ENCODE measurements around the gene DDX24. TPM values are rescaled to one million over a fixed set of nuclear protein-coding genes. Genes with fewer than 3 reads are reported as not detected.

DDX24 gene
- total RNA-seq, 2 donors from 2014 or later, result 110 to 142 TPM

GRCh38 chr14:94120667-94121340 lies 39.8 kb upstream of the DDX24 start:
- no peak for DNase-seq
- Histone ChIP-seq H3K36me3 (no peaks in the 10 kb centered on the region), H3K4me1 (no peaks in the 10 kb centered on the region), H3K27ac (no peak overlapping the region), H3K4me3 (no peak overlapping the region), H3K27me3 (no peaks in the 10 kb centered on the region), H3K9ac (ENCODE audit: low read depth in 2 of 2, low read length in 2 of 2) (no peak overlapping the region), H3K9me3 (no peaks in the 10 kb centered on the region)
- intact Hi-C loops (cut with DNase I), result loop anchor here (10.0 kb wide), 1 partner anchor 176 kb away; no protein-coding TSS in a partner anchor
- no peak for TF ChIP-seq CTCF (IDR thresholded peaks at IDR 0.05)

DNA sequence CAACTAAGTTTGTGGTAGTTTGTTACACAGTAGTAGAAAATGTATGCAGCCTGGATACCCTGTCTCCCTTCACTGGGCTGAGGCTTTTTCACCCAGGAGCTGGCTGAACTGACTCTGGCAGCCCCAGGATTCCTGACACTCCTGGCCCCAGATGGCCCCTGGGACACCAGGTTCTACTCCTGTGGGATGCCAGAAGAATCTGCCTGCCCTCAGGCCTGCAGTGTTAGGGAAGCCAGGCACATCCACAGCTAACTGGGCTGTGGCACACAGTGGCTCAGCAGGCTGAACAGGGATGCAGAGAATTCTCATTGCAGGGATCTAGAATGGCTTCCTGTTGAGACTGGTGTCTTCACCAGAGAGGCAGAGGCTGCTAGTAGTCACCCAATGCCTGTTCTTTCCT lies 38.1 kb upstream of the DDX24 start:
- no peak overlapping the region for H3K4me3 ChIP-seq
- no peak overlapping the region for H3K27ac ChIP-seq
- no peaks in the 10 kb centered on the region for H3K4me1 ChIP-seq
- H3K36me3 ChIP-seq, result no peaks in the 10 kb centered on the region
- no peaks in the 10 kb centered on the region for H3K9me3 ChIP-seq
- no peak overlapping the region for H3K9ac ChIP-seq (ENCODE audit: low read depth in 2 of 2, low read length in 2 of 2)
- TF ChIP-seq CTCF (IDR thresholded peaks at IDR 0.05), result no peak
- intact Hi-C loops (cut with DNase I), result no loop called here
- no peaks in the 10 kb centered on the region for H3K27me3 ChIP-seq
- no peak for DNase-seq

DNA sequence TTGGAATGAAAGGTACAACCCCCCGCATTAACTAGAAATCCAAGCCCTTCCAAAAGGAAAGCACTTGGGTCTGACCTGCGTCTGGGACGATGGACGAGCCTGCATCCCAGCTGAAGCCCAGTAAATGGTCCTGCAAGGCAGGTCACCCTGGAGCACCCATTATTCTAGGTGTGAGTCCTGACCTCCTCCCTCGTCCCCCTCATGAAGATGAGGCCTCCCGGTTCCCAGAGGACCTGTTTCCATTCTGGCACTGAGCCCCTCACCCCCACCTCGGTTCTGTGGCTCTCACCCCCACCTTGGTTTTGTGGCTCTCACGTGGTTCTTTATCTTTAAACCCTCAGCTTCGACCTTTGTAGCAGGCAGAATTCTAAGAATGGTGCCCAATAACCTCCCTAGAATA lies 36.9 kb upstream of the DDX24 start:
- H3K9ac ChIP-seq (ENCODE audit: low read depth in 2 of 2, low read length in 2 of 2), result no peak overlapping the region
- H3K36me3 ChIP-seq, result no peaks in the 10 kb centered on the region
- H3K9me3 ChIP-seq, result no peaks in the 10 kb centered on the region
- no peaks in the 10 kb centered on the region for H3K4me1 ChIP-seq
- no peak overlapping the region for H3K4me3 ChIP-seq
- H3K27ac ChIP-seq, result no peak overlapping the region
- DNase-seq, result no peak
- intact Hi-C loops (cut with DNase I), result no loop called here
- TF ChIP-seq CTCF (IDR thresholded peaks at IDR 0.05), result no peak
- no peaks in the 10 kb centered on the region for H3K27me3 ChIP-seq

- no peak overlapping the region for H3K27ac ChIP-seq
- no peaks in the 10 kb centered on the region for H3K36me3 ChIP-seq
- no peak for TF ChIP-seq CTCF (IDR thresholded peaks at IDR 0.05)
- H3K9me3 ChIP-seq, result no peaks in the 10 kb centered on the region
- no peaks in the 10 kb centered on the region for H3K4me1 ChIP-seq
- no peak overlapping the region for H3K4me3 ChIP-seq
- no peak overlapping the region for H3K9ac ChIP-seq (ENCODE audit: low read depth in 2 of 2, low read length in 2 of 2)
- no peak for DNase-seq
- H3K27me3 ChIP-seq, result no peaks in the 10 kb centered on the region
- intact Hi-C loops (cut with DNase I), result no loop called here
Measured at GRCh38 chr14:94116701-94117100, 35.7 kb upstream of the DDX24 start.

- no peak overlapping the region for H3K27ac ChIP-seq
Measured at GRCh38 chr14:94115631-94116030, 34.6 kb upstream of the DDX24 start.

More at GRCh38 chr14:94115631-94116030, 34.6 kb upstream of the DDX24 start:
- Histone ChIP-seq H3K9me3 (no peaks in the 10 kb centered on the region), H3K4me3 (no peak overlapping the region), H3K4me1 (no peaks in the 10 kb centered on the region), H3K27me3 (no peaks in the 10 kb centered on the region), H3K9ac (ENCODE audit: low read depth in 2 of 2, low read length in 2 of 2) (no peak overlapping the region), H3K36me3 (no peaks in the 10 kb centered on the region)
- intact Hi-C loops (cut with DNase I), result no loop called here
- no peak for TF ChIP-seq CTCF (IDR thresholded peaks at IDR 0.05)
- no peak for DNase-seq

Data from colonic mucosa (tissue), 4 donors.